Endodermal cell (in vitro differentiated cells): ENCODE results near the gene INPP5K. TPM values are rescaled to one million over a fixed set of nuclear protein-coding genes. Genes with fewer than 3 reads are reported as not detected.

Experiments
- DNase-seq: peaks from one replicate; pipeline ENCODE4 v3.0.0-alpha.2; 2017
- H3K27ac ChIP-seq: 2 replicates; pipeline ENCODE4 v1.5.1; 2013; ENCODE audit warnings: mild to moderate bottlenecking, low read depth, low read length, moderate library complexity
- H3K27me3 ChIP-seq: 2 replicates; pipeline ENCODE4 v1.6.1; 2013; ENCODE audit warnings: mild to moderate bottlenecking, low read length, moderate library complexity; ENCODE audit not compliant: insufficient read depth, control insufficient read depth, poor library complexity, severe bottlenecking
- H3K36me3 ChIP-seq: 2 replicates; pipeline ENCODE4 v1.7.0; 2013; ENCODE audit warnings: mild to moderate bottlenecking, low read length, moderate library complexity; ENCODE audit not compliant: control insufficient read depth, insufficient read depth
- H3K4me1 ChIP-seq: one replicate; pipeline ENCODE4 v1.7.0; 2013; ENCODE audit warnings: low read length; ENCODE audit not compliant: control insufficient read depth, insufficient read depth
- H3K4me3 ChIP-seq: 2 replicates; pipeline ENCODE4 v1.5.1; 2013; ENCODE audit warnings: mild to moderate bottlenecking, low read length, moderate library complexity
- H3K9ac ChIP-seq: 2 replicates; pipeline ENCODE4 v1.6.1; 2013; ENCODE audit warnings: mild to moderate bottlenecking, low read length, moderate library complexity; ENCODE audit not compliant: poor library complexity, severe bottlenecking; ENCODE audit errors: extremely low read depth
- H3K9me3 ChIP-seq: 2 replicates; pipeline ENCODE4 v1.6.1; 2013; ENCODE audit warnings: mild to moderate bottlenecking, low read length, moderate library complexity; ENCODE audit not compliant: control insufficient read depth
- H3K27ac Mint-ChIP-seq: 2 replicates; pipeline ENCODE4 v1.8.0; 2020; ENCODE audit warnings: mixed read lengths
- H3K27me3 Mint-ChIP-seq: 2 replicates; pipeline ENCODE4 v1.8.0; 2021; ENCODE audit warnings: mild to moderate bottlenecking, mixed read lengths; ENCODE audit not compliant: insufficient read depth
- H3K36me3 Mint-ChIP-seq: 2 replicates; pipeline ENCODE4 v1.8.0; 2020; ENCODE audit warnings: low read depth, mixed read lengths
- H3K4me1 Mint-ChIP-seq: 2 replicates; pipeline ENCODE4 v1.8.0; 2020; ENCODE audit warnings: mixed read lengths
- H3K4me3 Mint-ChIP-seq: 2 replicates; pipeline ENCODE4 v1.8.0; 2020; ENCODE audit warnings: mild to moderate bottlenecking, moderate library complexity, mixed read lengths
- H3K9me3 Mint-ChIP-seq: 2 replicates; pipeline ENCODE4 v1.8.0; 2020; ENCODE audit warnings: mild to moderate bottlenecking, mixed read lengths
- CTCF ChIP-seq: fragments of 200-600 bp; sonication (generic); conservative IDR thresholded peaks from 2 replicates; pipeline ENCODE4 v1.5.0; 2021; ENCODE audit warnings: antibody characterized with exemption, mild to moderate bottlenecking
- WGBS, 2 experiments: methylation state at CpG; one replicate each; pipeline versions ENCODE4 v1.1.5 to v1.1.7; 2013; ENCODE audit warnings: missing lambda C conversion rate in 2 of 2, mixed read lengths in 1 of 2; ENCODE audit not compliant: insufficient coverage in 1 of 2, insufficient read length in 1 of 2; 5-methylcytosine and 5-hydroxymethylcytosine counted together
- total RNA-seq, 2 donors: library from RNA; stranded (reverse); fragmentation: NEBNext Ultra II Directional in 1 of 2; extraction: Animal tissue kit (Norgen Biotek cat#: 25700) in 1 of 2; gene quantifications; 2 replicates in 1 of 2; 3 replicates in 1 of 2; pipeline ENCODE4 v1.2.1, GENCODE V29; 2021

The INPP5K gene
- total RNA-seq, 2 donors from 2014 or later: 22.2 to 30.0 TPM

- H3K4me1 ChIP-seq: no peaks in the 10 kb centered on the region
- peak overlapping the region; percentile 84 for H3K4me3 Mint-ChIP-seq
- H3K4me1 Mint-ChIP-seq: peaks cover 19% of the 10 kb centered on the region
- H3K36me3 Mint-ChIP-seq: peaks cover 4% of the 10 kb centered on the region
- H3K27ac Mint-ChIP-seq: peak overlapping the region; percentile 84
- H3K4me3 ChIP-seq: peak overlapping the region; percentile 86
- H3K36me3 ChIP-seq: no peaks in the 10 kb centered on the region
- peak overlapping the region; percentile 64 for H3K9ac ChIP-seq
- peak; percentile 77 for DNase-seq
- no peak overlapping the region for H3K27ac ChIP-seq
- H3K9me3 ChIP-seq: no peaks in the 10 kb centered on the region
- TF ChIP-seq CTCF: no peak
- H3K27me3 ChIP-seq: no peaks in the 10 kb centered on the region
- H3K9me3 Mint-ChIP-seq: no peaks in the 10 kb centered on the region
- peaks cover 17% of the 10 kb centered on the region for H3K27me3 Mint-ChIP-seq
- WGBS, 2 experiments: 3% methylated on average over 22 to 94 of the region's 94 CpGs
Observed at GRCh38 chr17:1491443-1492248, 24.8 kb downstream of the INPP5K start.

- H3K9ac ChIP-seq: peak overlapping the region; percentile 64
- no peak for TF ChIP-seq CTCF
- no peaks in the 10 kb centered on the region for H3K9me3 ChIP-seq
- no peak overlapping the region for H3K27ac ChIP-seq
- no peaks in the 10 kb centered on the region for H3K4me1 ChIP-seq
- H3K27me3 ChIP-seq: no peaks in the 10 kb centered on the region
- DNase-seq: peak; percentile 87
- Mint-ChIP-seq H3K27me3 (peaks cover 21% of the 10 kb centered on the region), H3K4me3 (peak overlapping the region; percentile 84), H3K4me1 (peaks cover 19% of the 10 kb centered on the region), H3K9me3 (no peaks in the 10 kb centered on the region), H3K36me3 (peaks cover 4% of the 10 kb centered on the region), H3K27ac (peak overlapping the region; percentile 87)
- peak overlapping the region; percentile 86 for H3K4me3 ChIP-seq
- no peaks in the 10 kb centered on the region for H3K36me3 ChIP-seq
- WGBS, 2 experiments: 1 to 2% methylated on average over 23 to 52 of the region's 52 CpGs
Observed at GRCh38 chr17:1490643-1491442, 25.6 kb downstream of the INPP5K start.

- H3K9me3 Mint-ChIP-seq: no peaks in the 10 kb centered on the region
- no peak for DNase-seq
- H3K27me3 Mint-ChIP-seq: peaks cover 22% of the 10 kb centered on the region
- Histone ChIP-seq H3K36me3 (peaks cover 6% of the 10 kb centered on the region), H3K4me1 (peaks cover 4% of the 10 kb centered on the region), H3K9ac (peak overlapping the region; percentile 57), H3K9me3 (no peaks in the 10 kb centered on the region), H3K27ac (peak overlapping the region; percentile 79), H3K27me3 (no peaks in the 10 kb centered on the region), H3K4me3 (peak overlapping the region; percentile 65)
- TF ChIP-seq CTCF: no peak
- peak overlapping the region; percentile 85 for H3K27ac Mint-ChIP-seq
- peak overlapping the region; percentile 56 for H3K4me3 Mint-ChIP-seq
- H3K36me3 Mint-ChIP-seq: peaks cover 6% of the 10 kb centered on the region
- 94 to 95% methylated on average over 5 to 7 of the region's 7 CpGs for WGBS, 2 experiments
- H3K4me1 Mint-ChIP-seq: peaks cover 19% of the 10 kb centered on the region
Observed at GRCh38 chr17:1488826-1489270, 27.6 kb downstream of the INPP5K start.
